Type B pancreatic cell (in vitro differentiated cells): ENCODE data around the gene SLC41A2. TPM values are rescaled to one million over a fixed set of nuclear protein-coding genes. Genes with fewer than 3 reads are reported as not detected.

Experiments
- DNase-seq: peaks from one replicate; pipeline ENCODE4 v3.0.0; 2021; ENCODE audit warnings: mixed read lengths; ENCODE audit not compliant: unreplicated experiment; ENCODE audit errors: extremely low spot score
- H3K27ac Mint-ChIP-seq: 2 replicates; pipeline ENCODE4 v1.8.0; 2021; ENCODE audit warnings: mild to moderate bottlenecking, mixed read lengths
- H3K27me3 Mint-ChIP-seq: 2 replicates; pipeline ENCODE4 v1.8.0; 2021; ENCODE audit warnings: mixed read lengths
- H3K36me3 Mint-ChIP-seq: 2 replicates; pipeline ENCODE4 v1.8.0; 2021; ENCODE audit warnings: mixed read lengths
- H3K4me1 Mint-ChIP-seq: one replicate; pipeline ENCODE4 v1.8.0; 2021; ENCODE audit warnings: mixed read lengths; ENCODE audit not compliant: unreplicated experiment
- H3K4me3 Mint-ChIP-seq: 2 replicates; pipeline ENCODE4 v1.8.0; 2021; ENCODE audit warnings: mild to moderate bottlenecking, mixed read lengths
- H3K9me3 Mint-ChIP-seq: 2 replicates; pipeline ENCODE4 v1.8.0; 2021; ENCODE audit warnings: mixed read lengths
- total RNA-seq: library from RNA; stranded (reverse); gene quantifications from 2 replicates; pipeline ENCODE4 v1.2.1, GENCODE V29; 2021; ENCODE audit warnings: low replicate concordance
- TF ChIP-seq, protein P1 (sequence below): fragments of 200-600 bp; sonication (generic); conservative IDR thresholded peaks from 2 replicates; pipeline ENCODE4 v1.5.0; 2021; ENCODE audit warnings: antibody characterized with exemption, mild to moderate bottlenecking

SLC41A2 gene
- total RNA-seq, 1 donor from 2014 or later: 11.5 TPM

DNA sequence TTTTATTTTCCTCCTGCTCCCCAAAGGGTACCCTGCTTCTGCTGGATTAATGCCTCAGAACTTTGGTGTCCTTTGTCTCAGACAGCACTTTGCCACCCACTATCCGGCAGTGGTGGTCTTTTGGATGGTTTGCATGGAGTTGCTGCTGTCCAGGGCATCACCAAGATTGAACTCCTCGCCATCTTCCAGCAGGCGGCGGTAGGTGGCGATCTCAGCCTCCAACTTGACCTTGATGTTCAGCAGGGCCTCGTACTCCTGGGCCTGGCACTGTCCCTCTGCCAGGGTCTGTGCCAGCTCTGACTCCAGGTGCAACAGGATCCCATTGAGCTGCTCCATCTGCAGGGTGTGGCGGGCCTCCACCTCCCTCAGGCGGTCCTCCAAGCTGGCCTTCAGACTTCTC is 18.6 kb upstream of the SLC41A2 start:
- Mint-ChIP-seq H3K27ac (no peak overlapping the region), H3K4me3 (no peak overlapping the region), H3K4me1 (no peaks in the 10 kb centered on the region), H3K36me3 (no peaks in the 10 kb centered on the region), H3K9me3 (no peaks in the 10 kb centered on the region), H3K27me3 (no peaks in the 10 kb centered on the region)
- no peak for DNase-seq
- TF ChIP-seq, protein P1, sequence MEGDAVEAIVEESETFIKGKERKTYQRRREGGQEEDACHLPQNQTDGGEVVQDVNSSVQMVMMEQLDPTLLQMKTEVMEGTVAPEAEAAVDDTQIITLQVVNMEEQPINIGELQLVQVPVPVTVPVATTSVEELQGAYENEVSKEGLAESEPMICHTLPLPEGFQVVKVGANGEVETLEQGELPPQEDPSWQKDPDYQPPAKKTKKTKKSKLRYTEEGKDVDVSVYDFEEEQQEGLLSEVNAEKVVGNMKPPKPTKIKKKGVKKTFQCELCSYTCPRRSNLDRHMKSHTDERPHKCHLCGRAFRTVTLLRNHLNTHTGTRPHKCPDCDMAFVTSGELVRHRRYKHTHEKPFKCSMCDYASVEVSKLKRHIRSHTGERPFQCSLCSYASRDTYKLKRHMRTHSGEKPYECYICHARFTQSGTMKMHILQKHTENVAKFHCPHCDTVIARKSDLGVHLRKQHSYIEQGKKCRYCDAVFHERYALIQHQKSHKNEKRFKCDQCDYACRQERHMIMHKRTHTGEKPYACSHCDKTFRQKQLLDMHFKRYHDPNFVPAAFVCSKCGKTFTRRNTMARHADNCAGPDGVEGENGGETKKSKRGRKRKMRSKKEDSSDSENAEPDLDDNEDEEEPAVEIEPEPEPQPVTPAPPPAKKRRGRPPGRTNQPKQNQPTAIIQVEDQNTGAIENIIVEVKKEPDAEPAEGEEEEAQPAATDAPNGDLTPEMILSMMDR: no peak

DNA sequence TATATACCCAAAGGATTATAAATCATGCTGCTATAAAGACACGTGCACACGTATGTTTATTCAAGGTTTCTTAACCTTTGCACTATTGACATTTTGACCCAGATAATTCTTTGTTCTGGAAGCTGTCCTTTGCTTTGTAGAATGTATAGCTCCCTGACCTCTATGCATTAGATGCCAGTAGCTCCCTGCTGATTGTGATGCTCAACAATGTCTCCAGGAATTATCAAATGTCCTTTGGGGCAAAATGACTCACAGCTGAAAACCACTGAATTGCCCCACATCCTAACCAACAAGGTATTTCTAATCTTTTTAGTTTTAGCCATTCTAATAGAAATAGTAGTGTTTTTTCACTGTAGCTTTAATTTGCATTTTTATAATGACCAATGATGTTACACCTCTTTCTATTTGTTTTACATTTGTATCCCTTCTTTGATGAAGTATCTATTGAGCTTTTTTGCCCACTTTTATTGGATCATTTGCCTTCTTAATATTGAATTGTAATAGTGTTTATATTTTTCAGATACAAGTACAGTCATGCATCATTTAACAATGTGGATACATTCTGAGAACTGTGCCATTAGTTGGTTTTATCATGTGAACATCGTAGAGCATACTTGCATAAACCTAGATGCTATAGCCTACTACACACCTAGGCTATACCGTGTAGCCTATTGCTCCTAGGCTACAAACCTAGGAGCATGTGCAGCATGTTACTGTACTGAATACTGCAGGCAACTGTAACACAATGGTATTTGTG is 17.7 kb upstream of the SLC41A2 start:
- Mint-ChIP-seq H3K36me3 (no peaks in the 10 kb centered on the region), H3K27me3 (no peaks in the 10 kb centered on the region), H3K4me3 (no peak overlapping the region), H3K27ac (no peak overlapping the region), H3K4me1 (no peaks in the 10 kb centered on the region), H3K9me3 (no peaks in the 10 kb centered on the region)
- TF ChIP-seq, protein P1: no peak
- DNase-seq: no peak

DNA sequence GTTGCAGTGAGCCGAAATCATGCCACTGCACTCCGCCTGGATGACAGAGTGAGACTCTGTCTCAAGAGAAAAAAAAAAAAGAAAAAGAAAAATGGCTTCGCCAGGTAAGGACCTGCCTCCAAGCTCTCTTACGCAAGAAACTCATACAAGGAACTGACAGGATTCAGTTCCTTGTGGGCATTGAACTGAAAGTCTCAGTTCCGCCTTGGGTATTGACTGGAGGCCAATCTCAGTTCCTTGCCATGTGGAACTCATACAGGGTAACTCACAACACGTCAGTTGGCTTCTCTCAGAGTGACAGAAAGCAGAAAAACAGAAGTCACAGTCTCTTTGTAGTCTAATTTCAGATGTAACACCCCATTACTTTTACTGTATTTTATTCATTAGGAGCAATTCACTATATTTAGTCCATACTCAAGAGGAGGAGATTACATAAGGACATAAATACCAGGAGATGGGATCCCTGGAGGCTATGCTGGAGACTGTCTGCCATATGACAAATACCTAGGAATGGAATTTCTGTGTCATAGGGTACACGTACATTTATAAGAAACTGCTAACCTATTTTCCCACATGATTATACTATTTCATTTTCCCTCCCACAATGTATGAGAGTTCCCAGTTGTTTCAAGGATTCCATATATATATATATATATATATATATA is 16.7 kb upstream of the SLC41A2 start:
- TF ChIP-seq, protein P1: no peak
- H3K4me3 Mint-ChIP-seq: no peak overlapping the region
- no peaks in the 10 kb centered on the region for H3K9me3 Mint-ChIP-seq
- H3K27me3 Mint-ChIP-seq: no peaks in the 10 kb centered on the region
- no peak overlapping the region for H3K27ac Mint-ChIP-seq
- no peak for DNase-seq
- H3K36me3 Mint-ChIP-seq: no peaks in the 10 kb centered on the region
- no peaks in the 10 kb centered on the region for H3K4me1 Mint-ChIP-seq

DNA sequence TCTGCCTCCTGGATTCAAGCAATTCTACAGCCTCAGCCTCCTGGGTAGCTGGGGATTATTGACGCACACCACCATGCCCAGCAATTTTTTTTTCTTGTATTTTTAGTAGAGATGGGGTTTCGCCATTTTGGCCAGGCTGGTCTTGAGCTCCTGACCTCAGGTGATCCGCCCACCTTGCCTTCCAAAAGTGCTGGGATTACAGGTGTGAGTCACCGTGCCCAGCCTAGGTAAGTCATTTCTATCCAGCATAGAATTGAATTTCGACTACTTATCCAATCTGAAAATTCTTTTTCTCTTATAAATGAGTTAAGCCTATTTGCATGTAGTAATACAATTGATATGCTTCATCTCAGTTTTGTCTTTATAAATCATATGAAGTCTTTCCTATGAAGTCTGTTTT is 15.2 kb upstream of the SLC41A2 start:
- TF ChIP-seq, protein P1: no peak
- Mint-ChIP-seq H3K36me3 (no peaks in the 10 kb centered on the region), H3K9me3 (no peaks in the 10 kb centered on the region), H3K4me3 (no peak overlapping the region), H3K4me1 (no peaks in the 10 kb centered on the region), H3K27me3 (no peaks in the 10 kb centered on the region), H3K27ac (no peak overlapping the region)
- DNase-seq: no peak

DNA sequence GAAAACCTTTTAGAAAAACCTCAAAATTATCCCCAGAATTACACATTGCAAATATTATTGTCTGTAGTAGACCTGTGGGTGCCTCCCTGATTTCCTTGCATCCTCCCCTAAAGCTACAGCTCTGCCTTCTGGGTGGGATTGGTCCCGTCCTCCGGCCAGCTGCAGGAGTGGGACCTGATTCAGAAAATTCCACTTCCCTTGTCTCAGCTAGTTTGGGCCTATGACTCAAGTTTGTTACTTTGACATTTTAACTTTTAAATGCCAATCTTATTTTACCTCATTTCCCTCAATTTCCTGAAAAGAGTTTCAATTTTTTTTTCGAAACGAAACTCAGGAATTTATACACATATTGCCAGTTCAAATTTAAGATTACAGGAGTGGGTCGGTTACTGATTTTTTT is 13.2 kb upstream of the SLC41A2 start:
- no peaks in the 10 kb centered on the region for H3K9me3 Mint-ChIP-seq
- no peaks in the 10 kb centered on the region for H3K27me3 Mint-ChIP-seq
- H3K27ac Mint-ChIP-seq: no peak overlapping the region
- no peaks in the 10 kb centered on the region for H3K36me3 Mint-ChIP-seq
- no peak for DNase-seq
- no peak overlapping the region for H3K4me3 Mint-ChIP-seq
- H3K4me1 Mint-ChIP-seq: no peaks in the 10 kb centered on the region
- TF ChIP-seq, protein P1: no peak
